HG03575 (cell line): ENCODE data around the gene LPIN1.

Source experiments
- ATAC-seq: cut with Tn5 transposase; IDR thresholded peaks from one replicate; pipeline ENCODE4 v1.9.1; 2021; ENCODE audit not compliant: unreplicated experiment, insufficient number of reproducible peaks, low FRiP score; ENCODE audit errors: extremely low read depth

The LPIN1 gene

GRCh38 chr2:11746376-11746806 lies at the start of gene LPIN1:
TSS of gene LPIN1 (plus strand) at chr2:11746632. CDS start at chr2:11765542, 18,910 bp downstream.
- ATAC-seq: no peak

GRCh38 chr2:11696736-11697102 lies 49.7 kb upstream of the LPIN1 start:
- ATAC-seq: no peak

DNA sequence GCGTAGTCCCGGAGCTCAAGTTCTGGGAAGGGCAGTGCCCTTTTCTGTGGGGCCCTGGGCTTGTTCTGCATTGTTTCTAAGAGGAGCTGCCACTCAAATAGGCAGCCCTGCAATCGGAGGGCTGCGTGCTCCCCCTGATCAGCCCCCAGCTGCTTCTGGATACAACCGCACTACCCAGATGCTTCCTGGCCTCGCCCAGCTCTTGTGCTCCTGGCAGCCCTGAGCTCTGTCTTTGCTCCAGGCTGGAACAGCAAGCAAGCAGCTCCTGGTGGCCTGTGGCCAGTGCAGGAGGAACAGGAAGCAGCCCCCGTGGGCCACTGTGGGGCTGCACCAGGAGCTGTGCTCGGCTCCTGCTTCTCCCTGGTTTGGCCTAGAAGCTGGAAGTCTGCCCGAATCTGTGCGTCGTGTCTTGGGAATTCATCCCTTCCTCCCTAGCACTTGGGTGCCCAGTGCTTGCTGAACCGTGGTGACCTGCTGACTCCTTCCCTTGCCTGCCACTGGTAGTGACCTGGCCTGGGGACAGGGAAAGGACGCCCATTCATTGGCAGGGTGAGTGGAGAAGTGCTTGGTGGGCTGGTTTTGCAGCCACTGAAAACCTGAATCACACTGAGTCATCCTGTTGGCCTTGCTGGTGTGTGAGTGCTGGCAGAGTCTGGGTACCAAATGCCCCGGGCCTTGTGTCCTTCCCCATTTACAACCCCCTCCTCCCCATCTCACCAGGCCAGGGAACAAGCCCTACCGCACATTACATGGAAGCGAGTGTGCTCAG lies 49.1 kb upstream of the LPIN1 start:
- ATAC-seq: no peak

DNA sequence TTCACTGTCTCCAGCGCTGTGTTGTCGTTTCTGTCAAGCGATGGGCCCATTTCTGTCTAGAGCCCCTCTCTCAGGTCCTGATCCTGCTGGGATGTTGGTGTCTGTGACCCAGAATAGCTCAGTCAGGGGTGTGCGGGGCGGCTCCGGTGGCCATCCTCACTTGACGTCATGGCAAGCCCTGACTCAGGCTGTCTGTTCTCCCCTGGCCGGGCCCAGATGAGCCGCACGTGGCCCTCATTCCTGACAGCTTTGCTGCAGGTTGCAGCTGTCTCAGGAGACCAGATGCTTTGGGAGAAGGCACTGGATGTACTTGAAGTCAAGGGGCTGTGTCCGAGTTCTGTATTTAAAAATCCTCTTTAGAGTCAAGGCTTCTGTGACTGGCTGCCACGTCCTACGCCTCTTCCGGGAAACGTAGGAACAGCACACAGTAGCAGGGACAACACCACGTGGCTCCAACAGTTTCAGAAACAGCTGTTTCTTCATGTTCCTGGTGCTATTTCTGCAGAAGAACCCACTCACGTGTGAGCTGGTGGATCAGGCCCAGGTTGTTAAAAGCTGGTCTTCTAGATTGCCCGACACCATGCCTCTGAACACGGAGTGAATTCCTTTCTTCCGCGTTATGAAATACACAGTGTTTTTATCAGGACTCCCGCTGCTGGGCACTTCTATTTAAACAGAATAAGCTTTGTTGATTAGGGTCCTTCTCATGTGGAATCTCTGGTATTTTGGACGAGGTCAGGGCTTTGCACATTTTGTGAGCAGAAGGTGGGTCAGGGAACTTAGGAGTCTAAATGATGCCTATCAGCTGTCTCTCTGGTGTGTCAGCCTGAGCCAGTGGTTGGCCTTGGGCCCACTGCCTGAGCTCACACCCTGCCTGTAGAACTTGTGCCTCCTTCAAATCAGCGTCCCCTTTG lies 48.2 kb upstream of the LPIN1 start:
- ATAC-seq: no peak

- no peak for ATAC-seq
Observed at GRCh38 chr2:11699686-11700670, 46.5 kb upstream of the LPIN1 start.

DNA sequence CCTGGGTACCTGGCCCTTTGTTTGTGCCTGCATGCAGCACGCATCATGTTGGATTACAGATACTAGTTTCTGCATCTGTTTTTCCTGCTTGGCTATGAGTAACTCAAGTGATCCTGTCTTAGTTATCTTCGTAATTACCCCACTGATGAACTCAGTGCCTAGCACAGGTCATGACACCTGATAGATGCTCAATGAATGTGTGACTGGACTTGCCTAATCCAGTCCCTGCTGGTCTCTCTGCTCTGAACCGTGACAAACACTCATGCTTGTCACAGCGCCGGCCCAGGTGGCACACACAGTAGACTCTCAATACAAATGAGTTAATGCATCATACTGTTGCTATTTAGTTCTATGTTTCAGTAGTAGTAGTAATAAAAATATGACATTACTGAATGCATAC lies 45.2 kb upstream of the LPIN1 start:
- ATAC-seq: no peak

GRCh38 chr2:11701751-11702301 lies 44.6 kb upstream of the LPIN1 start:
- ATAC-seq: no peak

GRCh38 chr2:11702946-11703345 lies 43.5 kb upstream of the LPIN1 start:
- no peak for ATAC-seq

DNA sequence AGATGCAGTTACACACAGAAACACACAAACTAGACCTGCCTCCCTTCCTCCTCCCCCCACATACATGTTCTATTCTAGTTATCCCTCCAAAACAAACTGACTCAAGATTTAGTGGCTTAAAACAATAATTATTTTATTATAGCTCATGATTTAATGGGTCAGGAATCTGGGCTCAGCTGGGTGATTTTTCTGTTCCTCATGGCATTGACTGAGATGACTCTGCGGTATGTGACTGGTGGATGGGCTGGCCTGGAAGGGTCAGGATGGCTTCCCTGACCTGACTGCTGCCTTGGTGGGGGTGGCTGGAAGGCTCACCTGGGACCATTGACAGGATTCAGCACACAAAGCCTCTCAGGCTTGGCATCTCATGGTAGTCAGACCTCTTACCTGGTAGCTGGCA lies 42.7 kb upstream of the LPIN1 start:
- ATAC-seq: no peak

DNA sequence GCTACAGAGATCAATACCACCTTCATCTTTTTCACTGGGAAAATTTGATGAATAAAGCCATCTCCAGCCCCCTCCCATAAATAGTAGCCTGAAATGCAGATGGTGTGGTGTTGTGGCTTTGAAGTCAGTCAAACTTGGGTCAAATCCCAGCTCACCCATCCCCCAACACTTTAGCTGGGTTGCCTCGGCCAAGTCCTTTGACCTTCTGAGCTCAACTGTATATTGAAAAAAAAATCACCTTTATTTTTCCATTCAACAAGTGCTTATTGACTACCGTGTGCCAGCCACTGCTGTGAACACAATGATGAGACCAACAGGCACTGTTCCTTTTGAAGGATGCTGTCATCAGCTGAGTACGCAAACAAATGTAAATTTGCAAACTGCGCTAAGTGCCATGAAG lies 41.4 kb upstream of the LPIN1 start:
- ATAC-seq: no peak

GRCh38 chr2:11705711-11706110 lies 40.7 kb upstream of the LPIN1 start:
- no peak for ATAC-seq

- ATAC-seq: no peak
Observed at GRCh38 chr2:11708106-11708505, 38.3 kb upstream of the LPIN1 start.

DNA sequence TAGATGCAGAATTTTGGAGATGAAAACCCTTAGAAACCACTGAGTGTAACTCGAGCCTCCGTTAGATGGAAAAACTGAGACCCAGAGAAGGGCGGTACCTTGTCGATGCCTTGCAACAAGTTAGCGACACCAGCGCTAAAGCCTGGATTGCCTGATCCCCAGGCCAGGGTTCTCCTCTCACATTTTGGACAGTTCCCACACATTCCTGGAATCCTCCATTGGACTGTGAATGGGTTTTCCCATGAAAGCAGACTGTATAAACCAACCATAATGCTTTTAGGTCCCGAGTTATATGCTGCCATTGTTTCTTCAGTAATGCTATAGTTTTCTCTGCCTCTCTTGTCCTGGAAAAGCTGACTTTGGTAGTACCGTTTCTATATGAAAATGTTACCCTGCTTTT lies 37.1 kb upstream of the LPIN1 start:
- ATAC-seq: no peak

GRCh38 chr2:11710210-11710609 lies 36.2 kb upstream of the LPIN1 start:
- ATAC-seq: no peak

GRCh38 chr2:11710632-11711353 lies 35.6 kb upstream of the LPIN1 start:
- no peak for ATAC-seq

DNA sequence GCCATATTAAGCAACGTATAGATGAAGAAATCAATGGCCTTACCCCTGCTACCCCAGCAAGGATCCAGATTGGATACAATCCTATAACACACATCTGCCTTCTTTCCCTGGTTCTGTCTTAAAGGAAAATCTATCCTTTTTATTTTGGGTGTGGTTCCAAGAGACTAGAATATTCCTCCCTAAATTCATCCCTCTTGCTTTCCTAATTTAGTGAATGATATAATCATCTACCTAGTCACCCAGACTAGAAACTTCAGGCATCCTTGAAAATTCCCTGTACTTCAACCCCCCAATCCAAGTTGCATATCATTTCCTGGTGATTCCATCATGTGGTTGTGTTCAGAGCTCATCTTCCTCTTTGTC lies 35.1 kb upstream of the LPIN1 start:
- ATAC-seq: no peak

- no peak for ATAC-seq
Observed at GRCh38 chr2:11711751-11712150, 34.7 kb upstream of the LPIN1 start.

- ATAC-seq: no peak
Observed at GRCh38 chr2:11712866-11713265, 33.6 kb upstream of the LPIN1 start.
